GM18499 (cell line): Measurements from ENCODE around the gene IL4I1.
"Not testable (repeated sequence)": the region's sequence is repeated elsewhere in the genome, so short reads cannot be mapped to it uniquely, and the experiment has no call there.

ENCODE experiments used
- ATAC-seq: cut with Tn5 transposase; IDR thresholded peaks from one replicate; pipeline ENCODE4 v1.9.1; 2021; ENCODE audit warnings: moderate number of reproducible peaks; ENCODE audit not compliant: insufficient read depth, unreplicated experiment

The IL4I1 gene, protein sequence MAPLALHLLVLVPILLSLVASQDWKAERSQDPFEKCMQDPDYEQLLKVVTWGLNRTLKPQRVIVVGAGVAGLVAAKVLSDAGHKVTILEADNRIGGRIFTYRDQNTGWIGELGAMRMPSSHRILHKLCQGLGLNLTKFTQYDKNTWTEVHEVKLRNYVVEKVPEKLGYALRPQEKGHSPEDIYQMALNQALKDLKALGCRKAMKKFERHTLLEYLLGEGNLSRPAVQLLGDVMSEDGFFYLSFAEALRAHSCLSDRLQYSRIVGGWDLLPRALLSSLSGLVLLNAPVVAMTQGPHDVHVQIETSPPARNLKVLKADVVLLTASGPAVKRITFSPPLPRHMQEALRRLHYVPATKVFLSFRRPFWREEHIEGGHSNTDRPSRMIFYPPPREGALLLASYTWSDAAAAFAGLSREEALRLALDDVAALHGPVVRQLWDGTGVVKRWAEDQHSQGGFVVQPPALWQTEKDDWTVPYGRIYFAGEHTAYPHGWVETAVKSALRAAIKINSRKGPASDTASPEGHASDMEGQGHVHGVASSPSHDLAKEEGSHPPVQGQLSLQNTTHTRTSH

DNA sequence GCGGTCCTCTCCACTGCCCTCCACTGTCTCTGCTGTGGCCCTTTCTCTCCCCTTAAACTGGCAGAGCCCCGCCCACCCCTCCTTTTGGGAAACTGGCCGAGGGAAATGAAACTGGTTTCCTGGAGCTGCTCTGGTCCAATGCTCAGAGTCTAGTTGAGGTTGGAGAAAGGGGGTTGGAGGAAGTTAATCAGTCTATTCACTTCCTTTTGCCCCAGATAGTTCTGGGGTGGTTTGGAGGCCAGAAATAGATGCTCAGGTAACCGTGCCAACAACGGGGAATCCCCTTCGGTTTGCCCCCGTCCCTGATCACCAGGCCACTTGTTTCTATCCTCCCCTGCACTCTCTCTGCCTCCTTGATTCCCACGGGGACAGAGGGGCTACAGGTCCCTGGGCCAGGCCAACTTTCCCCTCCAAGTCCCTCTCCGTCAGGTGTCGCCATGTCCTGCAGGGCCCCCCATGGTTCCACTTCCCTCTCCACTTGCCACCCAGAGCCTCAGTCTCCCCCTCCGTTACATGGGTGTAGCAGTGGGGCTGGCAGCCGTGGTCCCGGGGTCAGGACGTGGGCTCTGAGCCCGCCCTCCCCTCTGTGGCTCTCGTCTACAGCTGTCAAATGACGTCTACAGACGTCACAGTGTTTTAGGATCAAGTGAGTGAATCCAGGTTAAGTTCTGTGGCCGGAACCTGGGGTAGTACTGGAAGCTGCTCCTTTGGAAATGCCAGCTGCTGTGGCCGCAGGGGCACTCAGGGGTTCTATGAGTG, at the start of gene IL4I1:
Gene IL4I1 (minus strand): TSS at position 25 of the 759 bp plus-strand sequence. CDS start 727 bp downstream, outside the sequence.
- ATAC-seq = no peak

DNA sequence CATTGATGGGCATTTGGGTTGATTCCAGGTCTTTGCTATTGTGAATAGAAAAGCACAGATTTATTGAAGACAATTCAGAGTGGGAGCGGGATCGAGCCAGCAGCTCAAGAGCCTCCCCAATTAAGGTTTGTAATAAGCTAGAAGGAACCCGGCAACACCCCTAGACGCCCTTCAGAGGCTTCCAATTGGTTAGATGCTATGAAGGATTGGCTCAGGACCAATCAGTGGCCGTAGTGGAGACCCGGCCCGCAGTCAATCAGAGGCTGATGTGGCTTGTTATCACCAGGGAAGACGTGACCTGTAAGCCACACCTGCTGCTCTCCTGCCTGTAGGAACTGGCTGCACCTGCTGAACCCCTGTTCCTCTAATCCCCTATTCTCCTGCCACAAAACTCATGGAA, 49.7 kb upstream of the IL4I1 start:
- no peak for ATAC-seq

DNA sequence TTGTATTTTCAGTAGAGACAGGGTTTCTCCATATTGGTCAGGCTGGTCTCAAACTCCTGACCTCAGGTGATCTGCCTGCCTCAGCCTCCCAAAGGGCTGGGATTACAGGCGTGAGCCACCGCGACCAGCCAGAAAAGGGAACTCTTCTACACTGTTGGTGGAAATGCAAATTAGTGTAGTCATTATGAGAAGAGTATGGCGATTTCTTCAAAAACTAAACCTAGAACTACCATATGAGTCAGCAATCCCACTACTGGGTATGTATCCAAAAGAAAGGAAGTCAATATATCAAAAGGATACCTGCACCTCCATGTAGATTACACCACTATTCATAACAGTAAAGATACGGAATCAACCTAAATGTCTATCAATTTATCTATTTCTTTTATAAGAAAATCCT, 47.9 kb upstream of the IL4I1 start:
- ATAC-seq = not testable (repeated sequence)

DNA sequence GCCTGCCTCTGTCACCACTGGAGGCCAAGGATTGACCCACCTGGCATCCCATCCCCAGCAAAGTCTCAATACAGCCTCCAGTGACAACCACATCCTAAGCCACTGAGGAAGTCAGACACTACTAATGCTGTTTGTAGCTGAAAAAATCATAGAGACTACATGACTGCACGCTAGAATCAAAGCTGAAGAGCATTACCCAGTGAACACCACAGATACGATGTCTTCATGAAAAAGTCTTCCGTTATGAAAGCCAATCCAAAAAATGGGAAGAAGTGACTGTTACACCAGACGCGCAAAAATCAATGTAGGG, 43.8 kb upstream of the IL4I1 start:
- no peak for ATAC-seq

DNA sequence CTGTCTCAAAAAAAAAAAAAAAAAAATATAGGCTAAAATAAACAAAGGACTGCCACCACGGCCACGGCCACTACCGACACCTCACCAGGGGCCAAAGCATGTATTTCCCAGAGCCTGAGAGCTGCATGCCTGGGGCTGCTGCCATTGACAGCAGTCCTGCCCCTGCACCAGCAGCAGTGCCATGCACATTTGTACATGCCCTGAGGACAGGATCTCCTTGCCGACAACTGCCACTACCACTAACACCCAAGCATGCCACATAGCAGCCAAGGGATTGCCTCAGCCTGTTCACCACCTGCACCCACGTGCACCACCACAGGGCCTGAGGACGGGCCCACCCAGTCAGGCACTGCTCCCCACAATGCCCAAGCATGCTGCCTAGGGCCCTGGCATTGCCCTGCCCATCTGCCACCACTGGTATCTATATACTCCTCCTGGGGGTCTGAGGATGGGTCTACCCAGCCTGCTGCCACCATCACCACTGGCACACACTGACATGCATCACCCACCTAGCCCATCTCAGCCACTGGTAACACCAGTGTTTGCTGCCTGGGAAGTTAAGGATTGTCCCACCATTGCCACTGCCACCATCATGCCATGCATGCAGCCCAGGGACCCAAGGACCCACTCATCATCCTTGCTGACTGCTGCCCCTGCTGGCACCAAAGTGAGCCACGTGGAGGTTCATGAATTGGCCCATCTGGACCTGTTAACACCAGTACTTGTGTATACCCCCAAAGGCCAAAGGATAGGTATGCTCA, 43.2 kb upstream of the IL4I1 start:
- ATAC-seq = no peak

DNA sequence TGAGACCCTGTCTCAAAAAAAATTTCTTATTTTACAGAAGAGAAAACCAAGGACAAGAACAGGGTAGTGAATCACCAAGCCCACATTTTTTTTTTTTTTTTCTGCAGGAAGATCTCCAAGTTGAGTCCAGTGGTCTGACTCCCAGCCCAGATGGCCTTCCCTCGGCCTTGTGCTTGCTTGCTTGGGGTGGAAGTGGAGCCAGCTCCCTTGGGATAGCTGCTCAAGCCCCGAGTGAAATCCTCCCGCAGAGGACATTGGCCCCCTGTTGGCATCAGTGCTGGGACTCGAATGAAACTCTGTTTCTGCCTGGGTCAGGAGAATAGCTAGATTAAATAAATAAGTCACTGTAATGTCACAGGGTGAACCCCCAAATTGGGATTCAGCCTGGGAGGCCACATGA, 42.0 kb upstream of the IL4I1 start:
- no peak for ATAC-seq

DNA sequence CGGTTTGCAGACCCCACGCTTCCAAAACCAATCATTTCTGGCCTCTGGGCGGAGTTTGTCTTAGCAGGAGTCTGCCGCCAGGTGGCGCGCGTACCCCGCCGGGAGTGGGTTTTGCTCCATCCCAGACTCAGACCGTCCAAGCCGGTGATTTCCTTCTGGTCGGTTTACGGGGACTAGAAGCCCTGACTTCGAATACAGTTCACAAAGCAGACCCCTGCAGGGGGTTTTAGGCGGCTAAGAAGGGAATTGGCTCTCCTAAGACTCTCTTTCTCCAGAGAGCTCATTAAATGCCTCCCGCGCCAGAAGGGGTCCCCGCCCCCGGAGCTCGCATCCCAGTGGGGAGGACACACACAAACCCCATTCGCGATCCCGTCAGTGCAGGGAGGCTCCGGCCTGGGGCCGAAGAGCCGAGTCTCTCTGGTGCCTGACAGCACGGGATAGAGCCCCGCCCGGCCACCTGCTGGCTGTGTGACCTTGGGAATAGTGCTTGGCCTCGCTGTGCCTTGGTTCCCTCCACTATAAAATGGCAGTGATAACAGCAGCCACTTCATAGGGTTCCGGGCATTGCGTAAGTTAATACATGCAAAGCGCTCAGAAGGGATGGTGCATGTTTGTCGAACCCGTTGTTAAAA, 41.2 kb upstream of the IL4I1 start:
- ATAC-seq = no peak

DNA sequence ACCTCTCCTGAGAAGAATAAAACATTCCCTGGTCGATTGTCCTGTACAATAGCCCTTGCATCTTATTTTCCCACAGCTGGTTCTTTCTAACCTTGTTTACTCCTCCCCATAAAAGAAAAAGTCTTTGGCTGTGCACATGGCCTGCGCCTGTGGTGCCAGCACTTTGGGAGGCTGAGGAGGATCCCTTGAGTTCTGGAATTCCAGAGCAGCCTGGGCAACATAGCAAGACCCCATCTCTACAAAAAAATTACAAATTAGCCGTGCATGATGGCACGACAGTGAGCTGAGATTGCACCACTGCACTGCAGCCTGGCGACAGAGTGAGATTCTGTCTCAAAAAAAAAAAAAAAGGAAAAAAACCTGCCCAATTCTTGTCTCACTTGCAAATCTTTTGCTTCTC, 39.9 kb upstream of the IL4I1 start:
- no peak for ATAC-seq

DNA sequence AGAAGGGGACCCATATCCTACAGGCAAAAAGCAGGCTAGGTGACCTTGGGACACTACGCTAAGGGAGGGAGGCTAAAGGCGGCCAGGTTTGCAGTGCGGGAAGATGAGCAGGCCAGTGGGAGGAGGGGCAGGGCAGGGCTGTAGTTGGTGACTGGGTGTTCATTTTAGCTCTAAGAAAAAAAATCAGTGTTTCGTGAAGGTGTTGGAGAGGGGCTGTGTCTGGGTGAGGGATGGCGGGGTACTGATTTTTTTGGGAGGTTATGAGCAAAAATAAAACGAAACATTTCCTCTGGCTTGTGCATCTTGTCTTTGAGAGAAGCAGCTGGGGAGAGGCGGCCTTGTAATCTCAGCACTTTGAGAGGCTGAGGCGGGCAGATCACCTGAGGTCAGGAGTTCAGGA, 37.0 kb upstream of the IL4I1 start:
- no peak for ATAC-seq

DNA sequence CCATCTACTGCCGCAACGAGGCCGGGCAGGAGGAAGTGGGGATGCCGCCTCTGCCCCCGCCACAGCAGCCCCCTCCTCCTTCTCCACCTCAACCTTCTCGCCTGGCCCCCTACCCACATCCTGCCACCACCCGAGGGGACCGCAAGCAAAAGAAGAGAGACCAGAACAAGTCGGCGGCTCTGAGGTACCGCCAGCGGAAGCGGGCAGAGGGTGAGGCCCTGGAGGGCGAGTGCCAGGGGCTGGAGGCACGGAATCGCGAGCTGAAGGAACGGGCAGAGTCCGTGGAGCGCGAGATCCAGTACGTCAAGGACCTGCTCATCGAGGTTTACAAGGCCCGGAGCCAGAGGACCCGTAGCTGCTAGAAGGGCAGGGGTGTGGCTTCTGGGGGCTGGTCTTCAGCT, 36.0 kb upstream of the IL4I1 start:
- ATAC-seq = no peak

DNA sequence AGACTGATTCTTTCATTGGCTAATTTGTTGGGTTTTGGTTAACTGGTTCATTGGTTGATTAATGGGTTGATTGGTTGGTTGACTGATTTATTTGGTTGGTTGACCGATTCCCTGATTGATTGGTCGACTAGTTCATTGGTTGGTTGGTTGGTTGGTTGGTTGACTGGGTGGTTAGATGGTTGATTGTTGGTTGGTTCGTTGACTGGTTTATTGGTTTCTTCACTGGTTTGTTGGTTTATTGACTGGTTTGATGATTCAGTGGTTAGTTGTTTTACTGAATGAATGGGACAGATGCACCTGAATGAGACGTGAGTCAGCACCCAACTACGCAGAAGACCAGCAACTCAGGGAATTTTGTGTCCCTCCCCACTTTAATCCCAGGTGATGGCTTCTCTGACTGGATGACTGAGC, 35.4 kb upstream of the IL4I1 start:
- no peak for ATAC-seq

DNA sequence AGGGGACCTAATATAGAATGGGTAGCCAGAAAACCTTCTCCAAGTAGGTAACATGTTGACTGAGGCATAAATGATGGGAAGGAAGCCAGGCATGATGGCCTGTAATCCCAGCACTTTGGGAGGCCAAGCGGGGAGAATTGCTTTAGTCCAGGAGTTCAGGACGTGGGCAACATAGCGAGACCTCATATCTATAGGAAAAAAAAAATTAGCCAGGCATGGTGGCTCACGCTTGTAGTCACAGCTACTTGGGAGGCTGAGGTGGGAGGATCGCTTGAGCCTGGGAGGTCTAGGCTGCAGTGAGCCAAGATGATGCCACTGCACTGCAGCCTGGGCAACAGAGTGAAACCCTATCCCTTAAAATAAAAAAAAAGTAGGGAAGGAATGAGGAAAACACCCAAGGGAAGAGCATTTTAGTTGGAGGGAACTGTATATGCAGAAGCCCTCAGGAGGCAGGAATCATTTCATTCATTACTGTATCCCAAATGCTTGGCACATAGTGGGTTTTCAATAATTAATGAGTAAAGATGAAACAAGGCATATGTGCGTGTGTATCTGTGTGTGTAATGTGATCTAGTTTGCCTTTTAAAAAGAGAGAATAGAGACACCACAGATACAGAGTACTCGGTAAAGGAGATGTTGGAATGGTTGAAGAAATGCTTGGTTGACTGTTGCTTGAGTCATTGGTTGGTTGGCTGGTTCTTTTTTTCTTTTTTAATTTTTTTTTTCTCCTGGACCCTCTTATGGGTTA, 34.8 kb upstream of the IL4I1 start:
- no peak for ATAC-seq

DNA sequence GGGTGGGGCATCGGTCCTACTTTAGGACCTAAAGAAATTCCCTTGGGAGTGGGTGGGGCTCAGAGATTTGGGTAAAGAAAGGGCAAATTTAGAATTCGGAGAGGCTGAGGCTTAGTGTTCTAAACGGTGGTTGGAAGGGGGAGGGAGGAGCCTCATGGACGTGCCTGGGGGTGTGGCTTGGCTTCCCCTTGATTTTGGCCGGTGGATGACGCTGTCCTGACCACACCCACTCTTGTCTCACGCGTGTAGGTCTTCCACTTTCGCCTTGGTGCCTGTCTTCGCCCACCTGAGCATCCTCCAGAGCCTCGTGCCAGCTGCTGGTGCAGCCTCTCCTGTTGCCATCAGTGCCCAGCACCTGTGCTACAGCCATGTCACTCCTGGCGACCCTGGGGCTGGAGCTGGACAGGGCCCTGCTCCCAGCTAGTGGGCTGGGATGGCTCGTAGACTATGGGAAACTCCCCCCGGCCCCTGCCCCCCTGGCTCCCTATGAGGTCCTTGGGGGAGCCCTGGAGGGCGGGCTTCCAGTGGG, 33.9 kb upstream of the IL4I1 start:
- no peak for ATAC-seq

DNA sequence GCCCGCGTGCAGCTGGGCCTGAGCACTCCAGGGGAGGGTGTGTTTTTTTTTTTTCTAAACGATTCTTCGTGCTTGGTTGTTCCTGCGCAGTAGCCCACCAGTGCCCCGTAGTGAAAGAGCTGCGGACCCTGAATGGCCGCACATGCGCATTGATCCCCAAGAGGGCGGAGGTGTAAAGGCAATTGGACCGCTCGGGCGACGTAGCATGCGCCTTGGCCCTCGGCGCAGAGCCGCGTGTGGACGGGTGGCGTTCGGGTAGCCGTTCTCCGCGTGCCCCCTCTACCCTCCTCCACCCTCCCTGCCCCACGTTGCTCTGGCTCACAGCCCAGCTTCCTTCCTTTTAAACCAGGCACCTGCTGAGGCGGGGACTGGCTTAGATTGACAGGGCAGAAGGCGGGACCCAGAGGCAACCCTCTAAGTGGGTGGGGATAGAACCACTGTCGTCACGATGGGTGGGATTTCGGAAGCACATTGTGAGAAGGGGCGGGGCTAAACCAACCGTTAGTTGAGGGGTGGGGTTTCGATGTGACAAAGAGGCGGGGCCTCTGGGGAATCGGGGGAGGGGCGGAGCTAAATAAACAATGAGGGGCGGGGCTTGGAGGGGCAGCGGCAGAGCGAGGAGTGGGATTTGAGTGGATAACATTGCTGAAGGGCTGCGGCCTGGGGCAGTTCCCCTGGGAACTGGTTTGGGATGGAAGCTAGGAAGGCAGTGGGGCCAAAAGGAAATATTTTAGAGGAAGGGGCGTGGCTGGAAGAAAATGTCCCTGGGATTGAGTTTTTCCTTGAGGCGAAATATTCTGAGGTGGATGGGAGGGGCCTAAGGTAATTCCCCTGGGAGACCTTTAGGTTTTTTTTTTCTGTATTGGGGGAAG, 33.2 kb upstream of the IL4I1 start:
- peak; percentile 62 for ATAC-seq

DNA sequence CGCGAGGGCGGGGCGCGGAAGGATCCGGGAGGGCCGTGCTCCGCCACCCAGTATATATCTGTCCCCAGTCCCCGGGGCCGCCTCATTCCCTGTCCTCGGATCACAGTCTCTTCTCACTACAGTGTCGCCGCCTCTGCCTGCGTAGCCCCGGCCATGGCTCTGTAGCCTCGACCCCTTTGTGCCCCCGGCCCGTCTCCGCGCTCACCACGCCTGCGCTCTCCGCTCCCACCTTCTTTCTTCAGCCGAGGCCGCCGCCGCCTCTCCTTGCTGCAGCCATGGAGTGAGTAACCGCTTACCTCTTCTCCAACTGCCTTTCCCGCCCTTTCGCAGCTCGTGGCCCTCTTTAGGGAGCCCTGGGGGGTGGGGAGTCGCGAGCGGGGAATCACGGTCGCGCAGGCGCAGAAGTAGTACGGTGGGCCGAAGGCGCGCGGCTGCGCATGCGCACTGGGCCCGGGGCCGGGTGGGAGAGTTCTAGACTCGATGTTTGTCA, 32.5 kb upstream of the IL4I1 start, which contains the start of the genes ATF5 and NUP62:
Gene ATF5 (plus strand): TSS at position 85 of the 490 bp plus-strand sequence. CDS start 1,646 bp downstream, outside the sequence.
Gene NUP62 (minus strand): TSS at position 384 of the 490 bp plus-strand sequence. CDS start 19,697 bp downstream, outside the sequence.
- ATAC-seq = peak; percentile 2

DNA sequence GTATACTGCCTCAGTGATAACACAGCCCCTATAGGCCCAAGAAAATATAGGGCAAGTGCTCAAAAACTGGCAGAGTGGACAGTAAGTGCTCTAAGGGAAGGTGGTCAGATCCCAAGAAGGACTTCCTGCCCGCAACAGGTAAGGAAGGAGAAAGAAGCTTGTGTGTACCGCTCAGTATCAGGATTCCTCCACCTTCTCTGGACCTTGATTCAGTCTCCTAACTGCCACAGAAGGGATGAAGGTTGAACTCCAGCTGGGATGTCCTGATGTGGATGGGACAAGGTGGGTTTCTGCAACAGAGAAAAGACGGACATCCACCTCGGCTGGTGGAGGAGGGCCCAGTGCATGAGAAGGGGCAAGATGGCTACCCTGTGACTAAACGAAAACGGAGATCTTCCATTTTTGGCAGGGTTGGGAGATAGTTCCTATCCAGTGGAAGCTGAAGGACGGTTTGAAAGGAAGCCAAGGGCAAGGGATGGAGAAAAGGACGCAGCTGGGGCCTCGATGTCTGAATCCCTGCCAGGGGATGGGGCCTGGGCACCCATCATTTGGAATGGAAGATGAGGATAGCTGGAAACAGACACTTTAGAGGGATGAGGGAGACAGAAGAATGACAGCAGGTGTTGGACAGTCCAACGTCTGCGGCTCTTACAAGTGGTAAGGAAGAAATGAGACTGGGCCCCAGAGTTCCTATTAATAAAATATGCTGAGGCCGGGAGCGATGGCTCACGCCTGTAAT, 31.0 kb upstream of the IL4I1 start:
- no peak for ATAC-seq

DNA sequence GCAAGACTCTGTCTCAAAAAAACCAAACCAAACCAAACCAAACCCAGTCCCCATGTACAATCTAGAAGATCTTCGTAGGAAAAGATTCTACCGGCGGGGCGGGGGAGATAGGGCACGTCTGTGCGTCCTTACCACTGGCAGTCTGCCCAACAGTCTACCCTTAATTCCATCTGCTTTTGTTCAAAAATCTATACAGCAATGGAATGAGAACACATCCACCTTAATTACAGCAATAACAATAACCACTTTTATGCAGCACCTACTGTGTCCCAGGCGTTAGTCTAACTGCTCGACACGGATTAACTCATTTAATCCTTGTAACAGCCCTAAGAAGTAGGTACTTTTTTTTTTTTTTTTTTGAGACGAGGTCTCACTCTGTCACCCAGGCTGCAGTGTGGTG, 29.8 kb upstream of the IL4I1 start:
- no peak for ATAC-seq
